Kidney (tissue), 14 donors: ENCODE measurements around the gene PPM1L. TPM values are rescaled to one million over a fixed set of nuclear protein-coding genes. Genes with fewer than 3 reads are reported as not detected.
"Not testable (repeated sequence)": the region's sequence is repeated elsewhere in the genome, so short reads cannot be mapped to it uniquely, and the experiment has no call there.

Experiments
- DNase-seq, 5 donors: peaks; one replicate each; pipeline ENCODE4 v3.0.0-alpha.2; 2013 to 2020
- FAIRE-seq: peaks from 2 replicates; lab custom pipeline; 2012; peaks lifted over from hg19 to GRCh38; lab: Jason Lieb, UNC
- H3K27ac ChIP-seq, 2 donors: one replicate each; pipeline ENCODE4 v1.7.0; 2013; ENCODE audit warnings: low read depth in 2 of 2, low read length in 2 of 2, inconsistent platforms in 1 of 2
- H3K27me3 ChIP-seq: one replicate; pipeline ENCODE4 v1.7.1; 2013; ENCODE audit warnings: low read length, inconsistent platforms; ENCODE audit not compliant: control insufficient read depth, insufficient read depth
- H3K36me3 ChIP-seq, 3 donors: one replicate each; pipeline versions ENCODE4 v1.7.0 to v1.7.1; 2013; ENCODE audit warnings: low read length in 3 of 3, control low read depth in 1 of 3, inconsistent platforms in 1 of 3; ENCODE audit not compliant: insufficient read depth in 3 of 3, control insufficient read depth in 2 of 3
- H3K4me1 ChIP-seq, 3 donors: one replicate each; pipeline versions ENCODE4 v1.7.0 to v1.7.1; 2013; ENCODE audit warnings: low read length in 3 of 3, inconsistent platforms in 1 of 3, low read depth in 1 of 3; ENCODE audit not compliant: control insufficient read depth in 2 of 3, insufficient read depth in 2 of 3
- H3K4me3 ChIP-seq, 3 donors: one replicate each; pipeline versions ENCODE4 v1.7.0 to v1.8.1; 2013; ENCODE audit warnings: low read length in 3 of 3, control low read depth in 1 of 3, inconsistent platforms in 1 of 3
- H3K9ac ChIP-seq, 3 donors: one replicate each; pipeline versions ENCODE4 v1.7.0 to v1.7.1; 2013; ENCODE audit warnings: low read length in 3 of 3, control low read depth in 1 of 3, inconsistent platforms in 1 of 3
- H3K9me3 ChIP-seq, 3 donors: one replicate each; pipeline versions ENCODE4 v1.7.0 to v1.7.1; 2013; ENCODE audit warnings: low read length in 3 of 3, control low read depth in 1 of 3, inconsistent platforms in 1 of 3; ENCODE audit not compliant: control insufficient read depth in 2 of 3, insufficient read depth in 1 of 3
- CTCF ChIP-seq: IDR thresholded peaks from 3 replicates; pipeline ENCODE4 v1.5.1; 2012; ENCODE audit warnings: mild to moderate bottlenecking, moderate library complexity, borderline replicate concordance; ENCODE audit not compliant: insufficient read depth; ENCODE audit errors: extremely low read depth
- intact Hi-C: fragments of 100-400 bp; cut with DNase I; formaldehyde crosslinking; loops from one replicate; pipeline ENCODE4 v1.11.1; 2022
- polyA plus RNA-seq: library from polyadenylated mRNA; stranded (reverse); fragments of 350-450 nt; fragmentation: Illumina TruSeq; extraction: RNeasy Lipid Tissue Mini Kit (QIAGEN cat#74804); gene quantifications from one replicate; pipeline ENCODE4 v1.2.3, GENCODE V29; 2014; ENCODE audit warnings: low read depth, low replicate concordance; ENCODE audit not compliant: insufficient read depth
- total RNA-seq: library from RNA; stranded (reverse); fragmentation: NEBNext Ultra II Directional; extraction: Animal tissue kit (Norgen Biotek cat#: 25700); gene quantifications from one replicate; pipeline ENCODE4 v1.2.1, GENCODE V29; 2021
- donor health status: control.
- donor health status: control.
- donor health status: control.
- donor health status: control.
- donor health status: control.
- donor health status: DM: yes; HTN: yes; CAD: no.
- donor health status: Normal renal cell carcinoma (clear cell type).

PPM1L gene
- total and polyA plus RNA-seq, 2 donors from 2014 or later = 2.8 to 13.8 TPM

GRCh38 chr3:160996811-160997210 is 240.8 kb downstream of the PPM1L start:
- intact Hi-C loops = no loop called here
- Histone ChIP-seq H3K9ac (no peak overlapping the region), H3K4me1 (no peaks in the 10 kb centered on the region), H3K4me3 (no peak overlapping the region), H3K9me3 (no peaks in the 10 kb centered on the region), H3K36me3 (no peaks in the 10 kb centered on the region), H3K27me3 (no peaks in the 10 kb centered on the region), H3K27ac (no peak overlapping the region)
- TF ChIP-seq CTCF = no peak
- FAIRE-seq (no peak), DNase-seq (no peak)

GRCh38 chr3:160998581-160998980 is 242.6 kb downstream of the PPM1L start:
- Histone ChIP-seq H3K27ac (no peak overlapping the region), H3K36me3 (no peaks in the 10 kb centered on the region), H3K27me3 (no peaks in the 10 kb centered on the region), H3K4me3 (no peak overlapping the region), H3K9ac (no peak overlapping the region), H3K9me3 (no peaks in the 10 kb centered on the region), H3K4me1 (no peaks in the 10 kb centered on the region)
- intact Hi-C loops = no loop called here
- DNase-seq (no peak), FAIRE-seq (no peak)
- no peak for TF ChIP-seq CTCF

- no peak overlapping the region for H3K27ac ChIP-seq
- DNase-seq = no peak
- H3K36me3 ChIP-seq = no peaks in the 10 kb centered on the region
- no peak for TF ChIP-seq CTCF
- no peak overlapping the region for H3K9ac ChIP-seq
- intact Hi-C loops = no loop called here
- H3K4me3 ChIP-seq = no peak overlapping the region
- no peak for FAIRE-seq
- no peaks in the 10 kb centered on the region for H3K4me1 ChIP-seq
- no peaks in the 10 kb centered on the region for H3K9me3 ChIP-seq
- H3K27me3 ChIP-seq = no peaks in the 10 kb centered on the region
These were observed 243.2 kb downstream of the PPM1L start for GRCh38 chr3:160999274-160999673.

GRCh38 chr3:161008086-161008485 is 252.1 kb downstream of the PPM1L start:
- H3K36me3 ChIP-seq = no peaks in the 10 kb centered on the region
- intact Hi-C loops = no loop called here
- FAIRE-seq (no peak), DNase-seq (no peak)
- no peak overlapping the region for H3K4me3 ChIP-seq
- TF ChIP-seq CTCF = no peak
- H3K9ac ChIP-seq = no peak overlapping the region
- no peaks in the 10 kb centered on the region for H3K27me3 ChIP-seq
- H3K9me3 ChIP-seq = no peaks in the 10 kb centered on the region
- H3K4me1 ChIP-seq = no peaks in the 10 kb centered on the region
- H3K27ac ChIP-seq = no peak overlapping the region

- FAIRE-seq, H3K27ac ChIP-seq, H3K4me3 ChIP-seq, H3K9me3 ChIP-seq, H3K27me3 ChIP-seq, DNase-seq, H3K9ac ChIP-seq, H3K4me1 ChIP-seq, intact Hi-C loops, H3K36me3 ChIP-seq: not testable (repeated sequence)
These were observed 254.1 kb downstream of the PPM1L start for GRCh38 chr3:161010151-161010550.
